NK-92 (cell line): ENCODE data around the gene CELA2B.

Experiments used
- DNase-seq: peaks from one replicate; lab custom pipeline; 2025; ENCODE audit not compliant: unreplicated experiment; lab: John Stamatoyannopoulos, UW

Gene CELA2B

GRCh38 chr1:15524021-15524282 lies 48.0 kb downstream of the CELA2B start, which contains the start of gene CASP9:
Gene CASP9, minus strand, starts transcription at chr1:15524215. Its CDS starts 15 bp downstream, at chr1:15524200.
- DNase-seq: no peak

GRCh38 chr1:15524283-15525049 lies 48.6 kb downstream of the CELA2B start:
- peak; percentile 100 for DNase-seq

GRCh38 chr1:15525050-15526020 lies 49.4 kb downstream of the CELA2B start:
- no peak for DNase-seq

- DNase-seq: no peak
Observed at GRCh38 chr1:15526021-15526489, 50.2 kb downstream of the CELA2B start.

GRCh38 chr1:15526490-15527339 lies 50.8 kb downstream of the CELA2B start, which contains the start of gene DNAJC16:
Gene DNAJC16, plus strand, starts transcription at chr1:15526848. Its CDS starts 2,258 bp downstream, at chr1:15529106.
- DNase-seq: peak; percentile 65

- DNase-seq: no peak
Observed at GRCh38 chr1:15531003-15531402, 55.1 kb downstream of the CELA2B start.

GRCh38 chr1:15531682-15532081 lies 55.8 kb downstream of the CELA2B start:
- DNase-seq: no peak

GRCh38 chr1:15538771-15539170 lies 62.9 kb downstream of the CELA2B start:
- DNase-seq: no peak

- no peak for DNase-seq
Observed at GRCh38 chr1:15540186-15540585, 64.3 kb downstream of the CELA2B start.
